Smooth muscle cell (in vitro differentiated cells): ENCODE results near the gene CSN1S1. TPM values are rescaled to one million over a fixed set of nuclear protein-coding genes. Genes with fewer than 3 reads are reported as not detected.

ENCODE experiments used
- DNase-seq: peaks from one replicate; lab custom pipeline; 2025; ENCODE audit not compliant: unreplicated experiment; lab: John Stamatoyannopoulos, UW
- H2AFZ ChIP-seq: fragments of 200-600 bp; sonication (generic); 2 replicates; pipeline ENCODE4 v1.6.0; 2016; ENCODE audit warnings: antibody characterized with exemption, low read depth, mild to moderate bottlenecking
- H3F3A ChIP-seq: fragments of 200-600 bp; sonication (generic); 2 replicates; pipeline ENCODE4 v1.6.0; 2017; ENCODE audit warnings: antibody characterized with exemption, low read depth
- H3K27ac ChIP-seq: fragments of 200-600 bp; sonication (generic); 2 replicates; pipeline ENCODE4 v1.5.1; 2016; ENCODE audit warnings: low read depth, mild to moderate bottlenecking
- H3K27me3 ChIP-seq: fragments of 200-600 bp; sonication (generic); 2 replicates; pipeline ENCODE4 v1.6.1; 2016; ENCODE audit warnings: low read depth, mild to moderate bottlenecking
- H3K36me3 ChIP-seq: fragments of 200-600 bp; sonication (generic); 2 replicates; pipeline ENCODE4 v1.5.1; 2016; ENCODE audit warnings: low read depth
- H3K4me1 ChIP-seq: fragments of 200-600 bp; sonication (generic); 2 replicates; pipeline ENCODE4 v1.5.1; 2016; ENCODE audit warnings: low read depth
- H3K4me2 ChIP-seq: fragments of 200-600 bp; sonication (generic); 2 replicates; pipeline ENCODE4 v1.6.0; 2016; ENCODE audit warnings: mild to moderate bottlenecking
- H3K4me3 ChIP-seq: fragments of 200-600 bp; sonication (generic); 2 replicates; pipeline ENCODE4 v1.5.1; 2016; ENCODE audit warnings: mild to moderate bottlenecking
- H3K79me2 ChIP-seq: fragments of 200-600 bp; sonication (generic); 2 replicates; pipeline ENCODE4 v1.6.0; 2016; ENCODE audit warnings: low read depth, mild to moderate bottlenecking
- H3K9ac ChIP-seq: fragments of 200-600 bp; sonication (generic); 2 replicates; pipeline ENCODE4 v1.6.0; 2016; ENCODE audit warnings: low read depth
- H3K9me3 ChIP-seq: fragments of 200-600 bp; sonication (generic); replicated peaks from 2 replicates; pipeline ENCODE4 v1.5.1; 2016; ENCODE audit warnings: low read depth
- H4K20me1 ChIP-seq: fragments of 200-600 bp; sonication (generic); 2 replicates; pipeline ENCODE4 v1.6.0; 2016; ENCODE audit warnings: low read depth
- CTCF ChIP-seq: fragments of 200-600 bp; sonication (generic); IDR thresholded peaks from 2 replicates; pipeline ENCODE4 v1.5.1; 2017; ENCODE audit warnings: borderline replicate concordance, mild to moderate bottlenecking, antibody characterized with exemption; ENCODE audit not compliant: insufficient read depth, poor library complexity, severe bottlenecking
- WGBS: methylation state at CpG from one replicate; pipeline ENCODE4 v1.1.7; 2016; ENCODE audit warnings: low lambda C conversion rate; 5-methylcytosine and 5-hydroxymethylcytosine counted together
- polyA plus RNA-seq: library from polyadenylated mRNA; unstranded; fragments of >200 nt; fragmentation: Nextera tagmentation; extraction: Ambion mirVana; gene quantifications from 2 replicates; pipeline ENCODE4 v1.2.1, GENCODE V29; 2016
- total RNA-seq: library from RNA; depleted of rRNA; stranded (reverse); fragments of >200 nt; gene quantifications from 2 replicates; pipeline ENCODE4 v1.2.3, GENCODE V29; 2014

Gene CSN1S1
- total and polyA plus RNA-seq, 2 experiments from 2014 or later, result not detected

GRCh38 chr4:69984030-69984443 lies 53.2 kb downstream of the CSN1S1 start:
- no peak for DNase-seq

GRCh38 chr4:69986663-69987062 lies 55.8 kb downstream of the CSN1S1 start:
- no peaks in the 10 kb centered on the region for H3K36me3 ChIP-seq
- no peak for TF ChIP-seq CTCF
- WGBS, result 86% methylated on average over 1 of the region's 1 CpG

More at GRCh38 chr4:69984030-69984443, 53.2 kb downstream of the CSN1S1 start:
- H4K20me1 ChIP-seq, result no peaks in the 10 kb centered on the region
- TF ChIP-seq CTCF, result no peak
- no peaks in the 10 kb centered on the region for H3K4me1 ChIP-seq
- 85% methylated on average over 2 of the region's 2 CpGs for WGBS
- no peaks in the 10 kb centered on the region for H3K27me3 ChIP-seq
- H2AFZ ChIP-seq, result no peak overlapping the region
- H3F3A ChIP-seq, result no peaks in the 10 kb centered on the region
- H3K9ac ChIP-seq, result no peak overlapping the region
- no peak overlapping the region for H3K27ac ChIP-seq
- H3K4me3 ChIP-seq, result no peak overlapping the region
- H3K36me3 ChIP-seq, result no peaks in the 10 kb centered on the region
- no peak overlapping the region for H3K4me2 ChIP-seq
- H3K9me3 ChIP-seq, result no peaks in the 10 kb centered on the region
- H3K79me2 ChIP-seq, result no peaks in the 10 kb centered on the region

GRCh38 chr4:69991016-69991415 lies 60.1 kb downstream of the CSN1S1 start:
- Histone ChIP-seq H3K79me2 (no peaks in the 10 kb centered on the region), H3F3A (no peaks in the 10 kb centered on the region), H3K9me3 (no peaks in the 10 kb centered on the region), H3K4me1 (no peaks in the 10 kb centered on the region), H3K4me3 (no peak overlapping the region), H3K9ac (no peak overlapping the region), H4K20me1 (no peaks in the 10 kb centered on the region), H3K27ac (no peak overlapping the region), H2AFZ (no peak overlapping the region), H3K4me2 (no peak overlapping the region), H3K36me3 (no peaks in the 10 kb centered on the region), H3K27me3 (no peaks in the 10 kb centered on the region)
- TF ChIP-seq CTCF, result no peak
- no peak for DNase-seq
- WGBS, result 83% methylated on average over 4 of the region's 4 CpGs

More at GRCh38 chr4:69986663-69987062, 55.8 kb downstream of the CSN1S1 start:
- Histone ChIP-seq H3K9me3 (no peaks in the 10 kb centered on the region), H2AFZ (no peak overlapping the region), H3K79me2 (no peaks in the 10 kb centered on the region), H3K4me2 (no peak overlapping the region), H3F3A (no peaks in the 10 kb centered on the region), H3K4me3 (no peak overlapping the region), H4K20me1 (no peaks in the 10 kb centered on the region), H3K4me1 (no peaks in the 10 kb centered on the region), H3K9ac (no peak overlapping the region), H3K27ac (no peak overlapping the region), H3K27me3 (no peaks in the 10 kb centered on the region)
- no peak for DNase-seq

- Histone ChIP-seq H3K4me1 (no peaks in the 10 kb centered on the region), H3K27ac (no peak overlapping the region), H3K79me2 (no peaks in the 10 kb centered on the region), H3K4me2 (no peak overlapping the region), H3K36me3 (no peaks in the 10 kb centered on the region), H3K9ac (no peak overlapping the region), H3K9me3 (no peaks in the 10 kb centered on the region), H3K4me3 (no peak overlapping the region), H4K20me1 (no peaks in the 10 kb centered on the region), H3F3A (no peaks in the 10 kb centered on the region), H2AFZ (no peak overlapping the region), H3K27me3 (no peaks in the 10 kb centered on the region)
- no peak for DNase-seq
- WGBS, result 85% methylated on average over 5 of the region's 5 CpGs
- TF ChIP-seq CTCF, result no peak
Observed at GRCh38 chr4:69994782-69995181, 63.9 kb downstream of the CSN1S1 start.
